ENCODE measurements around the gene EMX2.

Gene EMX2

DNA sequence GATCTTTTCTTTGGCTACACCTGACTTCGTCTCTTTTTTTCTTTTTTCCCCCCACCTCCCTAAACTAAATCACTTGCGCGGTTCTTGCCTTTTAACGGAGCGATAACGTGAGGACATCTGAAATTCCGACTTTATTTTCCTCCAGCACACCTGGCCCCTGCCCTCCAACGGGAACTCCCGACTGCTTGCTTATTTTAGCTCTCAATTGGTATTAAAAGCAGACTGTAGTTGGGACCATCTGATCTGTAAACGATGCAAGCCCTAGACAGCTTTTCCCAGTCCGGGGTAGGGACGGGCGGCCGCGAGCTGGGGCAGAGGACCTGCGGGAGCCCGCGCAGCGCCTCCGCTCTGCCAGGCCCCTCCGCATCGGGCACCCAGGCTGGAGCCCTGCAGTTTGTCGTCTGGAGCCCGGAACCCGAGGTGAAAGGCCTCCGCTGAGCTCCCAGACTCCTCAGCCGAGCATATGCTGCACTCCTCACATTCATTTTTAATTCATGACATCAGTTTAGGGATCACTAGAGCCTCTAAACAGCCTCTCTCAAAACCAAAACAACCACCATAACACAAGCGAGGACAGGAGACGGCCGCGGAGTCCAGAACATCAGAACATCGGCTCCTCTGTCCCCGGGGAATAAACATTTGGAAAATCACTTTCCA, 10.0 kb upstream of the EMX2 start:
- DNase-seq: no peak

DNA sequence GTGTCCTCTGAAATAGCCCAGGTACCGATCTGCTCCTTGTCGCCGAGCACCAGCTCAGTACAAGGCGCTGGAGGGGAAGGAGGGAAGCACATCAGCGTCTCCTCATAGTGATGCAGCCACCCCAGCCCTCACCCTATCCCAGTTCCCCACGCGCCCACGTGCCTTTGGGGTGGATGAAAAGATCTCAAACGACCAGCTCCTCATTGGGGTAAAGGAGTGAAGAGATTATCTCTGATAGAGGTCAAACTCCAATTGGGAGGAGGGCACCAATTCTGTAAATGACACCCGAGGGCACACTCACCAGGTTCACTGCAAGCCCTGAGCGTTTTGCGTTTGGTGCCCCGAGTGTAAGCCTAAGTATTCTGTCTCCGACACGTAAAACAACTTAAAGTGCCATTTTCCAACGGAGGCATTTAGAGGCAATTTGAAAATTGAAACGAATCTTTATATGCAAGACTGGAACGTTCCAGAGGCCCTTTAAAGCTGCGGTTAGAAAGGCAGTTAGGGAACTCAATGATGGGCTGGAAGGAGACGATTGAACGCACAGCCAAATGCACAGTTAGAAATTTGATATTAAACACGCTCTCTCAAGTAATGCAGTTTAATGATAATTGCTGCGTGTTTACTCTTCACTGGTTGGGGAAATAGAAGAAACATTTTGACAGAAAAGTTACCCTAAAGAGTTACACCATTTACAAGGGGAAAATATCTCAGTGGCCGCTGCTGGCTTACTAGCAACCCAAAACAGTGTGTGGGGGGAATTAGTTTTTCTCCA, 8.9 kb upstream of the EMX2 start:
- DNase-seq: peak; percentile 5

DNA sequence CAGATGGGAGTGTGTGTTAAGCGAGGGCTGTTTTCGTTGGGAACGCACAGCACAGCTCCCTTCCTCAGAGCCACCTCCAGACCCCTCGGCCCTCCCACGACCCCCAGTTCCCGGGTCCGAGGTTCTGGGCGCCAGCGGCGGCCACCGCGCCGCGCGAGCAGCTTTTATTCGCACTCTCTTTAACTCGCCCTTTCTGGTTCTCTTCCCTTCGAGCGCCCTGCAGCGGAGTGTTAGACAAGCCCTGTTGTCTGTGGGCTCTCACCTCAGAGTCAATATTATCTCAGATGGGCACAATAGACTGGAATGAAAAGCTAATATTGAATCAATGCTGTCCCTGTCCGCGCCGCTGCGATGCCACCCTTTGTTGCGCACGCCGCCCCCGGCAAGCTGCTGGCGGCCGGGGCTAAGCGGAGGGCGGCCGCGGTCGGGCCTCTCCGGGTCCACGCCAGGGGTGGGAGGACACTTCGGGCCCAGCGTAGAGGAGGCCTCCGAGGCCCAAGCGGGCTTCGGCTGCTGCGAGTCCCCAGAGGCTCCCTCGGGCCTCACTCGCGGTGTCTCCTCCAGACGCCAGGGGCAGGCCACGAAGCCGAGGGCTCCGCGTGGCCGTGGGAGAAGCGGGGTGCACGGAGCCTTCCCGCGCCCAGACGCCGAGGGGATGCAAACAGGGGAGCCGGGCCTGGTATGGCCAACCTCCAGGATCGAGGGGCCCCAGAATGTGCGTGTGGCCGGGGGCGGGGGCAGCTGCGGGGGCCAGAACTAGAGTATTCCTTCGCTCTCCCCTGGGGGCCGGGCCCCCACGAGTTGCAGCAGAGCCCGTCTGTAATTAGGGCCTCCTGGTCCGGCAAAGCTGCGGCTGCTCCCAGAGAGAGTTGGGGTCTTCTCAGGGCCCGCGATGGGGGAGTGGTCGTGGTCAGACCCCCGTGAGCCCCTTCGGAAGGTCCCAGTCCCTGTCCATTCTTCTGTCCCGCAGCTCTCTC, 7.9 kb upstream of the EMX2 start:
- no peak for DNase-seq

DNA sequence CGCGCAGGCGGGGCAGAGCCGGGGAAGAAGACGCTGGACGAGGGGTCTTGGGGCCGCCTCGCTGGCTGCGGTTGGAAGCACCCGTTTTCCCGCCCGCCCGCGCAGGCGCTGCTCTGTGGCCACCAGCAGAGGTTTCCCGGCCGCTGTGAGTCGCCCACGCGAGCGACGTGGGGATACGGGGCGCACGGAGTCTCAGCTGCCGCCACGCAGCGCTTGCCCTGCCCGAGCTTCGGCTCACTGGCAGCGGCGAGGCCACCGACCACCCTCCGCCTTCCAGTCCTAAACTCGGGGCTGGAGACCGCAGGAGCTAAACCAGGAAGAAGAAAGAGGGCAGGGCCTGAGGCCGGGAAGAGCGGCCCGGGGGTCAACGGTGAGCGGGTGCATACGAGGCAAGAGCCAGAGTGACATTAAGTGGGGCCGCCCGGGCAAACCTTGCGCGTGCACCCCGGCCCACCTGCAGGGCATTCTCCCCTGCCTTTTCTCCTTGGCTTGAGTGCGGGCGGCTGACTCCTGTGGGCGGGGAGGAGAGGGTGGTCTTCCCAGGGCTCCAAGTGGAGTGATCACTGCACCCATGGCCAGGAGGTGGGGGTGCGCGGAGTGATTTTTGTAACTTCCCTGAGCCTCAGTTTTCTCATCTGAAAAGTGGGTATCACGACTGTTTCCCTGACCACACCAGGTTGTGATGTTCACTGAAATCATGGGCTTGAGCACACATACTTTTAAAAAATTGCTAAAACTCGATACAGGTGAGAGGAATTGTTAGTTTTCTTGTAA, 7.1 kb upstream of the EMX2 start:
- DNase-seq: no peak

DNA sequence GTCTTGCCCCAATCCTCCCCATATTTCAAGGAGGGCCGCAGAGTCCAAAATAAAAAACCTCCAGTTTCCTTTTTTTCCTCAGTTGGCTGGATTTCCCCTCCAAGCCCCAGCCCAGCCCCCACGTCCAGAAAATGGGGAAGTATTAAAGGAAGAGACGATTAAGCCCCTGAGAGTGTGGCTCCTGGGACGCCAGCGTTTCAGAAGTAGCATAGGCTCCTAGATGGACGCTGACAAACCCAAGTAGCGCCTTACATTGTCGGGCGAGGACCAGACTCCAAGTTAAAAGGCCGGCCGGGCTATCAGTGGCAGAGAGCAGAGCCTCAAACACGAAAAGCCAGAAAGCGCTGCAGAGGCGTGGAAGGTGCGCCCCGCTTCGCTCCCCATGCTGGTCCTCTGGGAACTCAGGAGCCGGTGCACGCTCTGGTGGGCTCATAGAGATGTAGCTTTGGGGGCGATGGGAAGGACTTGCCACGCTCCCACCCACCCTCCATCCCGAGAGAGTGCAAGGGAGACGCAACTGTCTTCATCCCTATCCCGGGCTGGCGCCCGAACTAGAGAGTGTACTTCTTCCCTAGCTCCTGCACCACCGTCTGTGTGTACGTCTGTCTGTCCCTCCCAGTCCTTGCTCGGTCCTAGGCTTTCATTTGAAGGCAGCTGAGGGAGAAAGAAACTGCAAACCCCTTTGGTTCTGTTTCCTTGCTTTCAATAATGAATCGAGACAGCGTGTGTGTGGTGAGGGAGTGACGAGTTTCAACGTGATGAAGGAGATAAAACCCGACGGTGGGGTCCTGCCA, 6.3 kb upstream of the EMX2 start:
- no peak for DNase-seq

DNA sequence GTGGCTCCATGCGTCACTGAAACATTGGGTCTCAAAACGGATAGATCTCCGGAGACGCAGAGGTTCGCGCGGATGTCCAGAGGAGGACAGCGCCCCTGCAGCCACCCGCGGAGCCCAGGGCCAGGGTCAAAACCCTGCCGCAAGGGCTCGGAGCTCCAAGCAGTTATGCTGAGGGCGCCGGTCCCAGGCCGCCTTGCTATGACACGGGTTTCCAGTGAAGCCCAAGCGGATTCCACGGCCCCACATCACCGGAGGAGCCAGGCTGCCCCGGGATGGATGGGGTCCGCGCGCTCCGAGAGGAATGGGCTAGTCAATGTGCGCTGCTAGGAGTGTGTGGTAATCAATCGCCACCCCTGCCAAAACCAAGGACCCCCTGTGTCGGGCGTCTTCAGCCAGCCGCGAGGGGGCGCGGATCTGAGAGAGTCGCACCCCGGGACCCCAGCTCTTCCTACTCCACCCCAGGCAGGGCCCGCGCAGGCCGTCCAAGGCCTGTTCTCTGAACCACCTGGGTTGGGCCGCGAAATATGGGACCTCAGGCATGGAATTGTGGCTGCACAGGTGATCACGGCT, 5.6 kb upstream of the EMX2 start:
- no peak for DNase-seq

DNA sequence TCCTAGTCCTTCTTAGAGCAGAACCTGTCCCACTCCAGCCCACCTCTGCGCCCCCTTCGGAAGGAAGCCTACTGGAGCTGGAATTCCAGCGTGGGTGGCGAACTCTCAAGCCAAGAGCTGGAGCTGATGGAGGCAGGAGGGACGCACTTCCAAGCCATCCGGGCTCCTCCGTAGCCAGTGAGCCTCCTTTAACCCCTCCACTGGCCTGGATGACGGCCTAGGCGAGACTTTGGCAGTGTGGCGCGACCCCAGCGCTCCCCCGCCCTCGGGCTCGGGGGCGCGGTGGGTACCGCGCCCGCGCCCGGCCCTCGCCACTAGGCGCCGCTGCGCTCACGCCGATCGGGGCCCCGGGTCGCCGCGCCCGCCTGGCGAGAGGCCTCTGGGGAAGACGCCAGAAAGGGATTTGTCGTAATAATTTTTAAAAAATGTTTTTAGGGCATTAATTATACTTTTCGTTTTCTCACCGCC, 5.1 kb upstream of the EMX2 start:
- no peak for DNase-seq

DNA sequence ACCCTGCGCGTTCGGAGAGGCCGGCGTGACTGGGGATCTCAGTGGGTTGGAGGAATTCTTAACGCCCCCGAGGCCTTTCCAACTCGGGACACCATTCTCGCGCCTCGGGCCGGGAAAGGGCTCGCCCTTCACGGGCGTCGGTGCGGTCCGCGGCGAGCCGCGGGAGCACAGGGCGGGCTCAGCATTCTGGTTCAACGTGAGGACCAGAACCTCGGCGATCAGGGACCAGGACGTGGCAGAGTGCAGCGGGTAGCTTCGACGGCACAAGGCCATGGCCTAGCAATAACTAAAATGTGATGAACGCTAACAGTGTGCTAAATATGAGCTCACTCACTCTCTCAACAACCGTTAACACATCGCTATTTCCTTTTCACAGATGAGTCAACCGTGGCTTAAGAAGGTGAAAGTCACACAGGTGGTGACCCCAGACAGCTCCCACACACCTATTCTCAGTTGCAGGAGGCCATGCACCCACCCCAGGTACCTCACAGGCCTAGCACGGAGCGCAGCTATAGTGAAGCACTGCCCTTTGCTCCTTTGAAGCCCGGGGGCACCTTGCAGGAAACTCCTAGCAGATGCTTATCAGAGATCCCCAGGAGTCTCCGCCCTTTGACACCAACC, 4.5 kb upstream of the EMX2 start:
- no peak for DNase-seq

DNA sequence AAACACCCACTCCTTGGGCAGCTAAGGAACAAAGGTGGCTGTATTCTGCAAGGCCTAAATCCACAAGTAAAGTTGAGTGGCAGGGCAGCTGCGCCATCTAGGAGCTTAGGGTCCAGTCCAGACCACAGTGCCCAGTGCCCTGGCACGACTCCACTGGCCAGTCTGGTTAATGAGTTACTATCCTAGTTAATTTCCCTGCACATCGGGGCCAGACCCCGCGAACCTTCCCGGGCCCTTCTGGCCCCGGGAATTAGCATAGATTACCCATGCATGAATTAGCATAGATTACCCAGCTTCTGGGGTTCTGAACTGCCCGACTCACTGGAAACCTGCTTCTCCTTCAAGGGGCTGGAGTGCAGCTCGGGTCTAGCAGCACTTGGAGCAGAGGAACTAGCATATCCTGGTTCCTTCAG, 3.2 kb upstream of the EMX2 start:
- no peak for DNase-seq

DNA sequence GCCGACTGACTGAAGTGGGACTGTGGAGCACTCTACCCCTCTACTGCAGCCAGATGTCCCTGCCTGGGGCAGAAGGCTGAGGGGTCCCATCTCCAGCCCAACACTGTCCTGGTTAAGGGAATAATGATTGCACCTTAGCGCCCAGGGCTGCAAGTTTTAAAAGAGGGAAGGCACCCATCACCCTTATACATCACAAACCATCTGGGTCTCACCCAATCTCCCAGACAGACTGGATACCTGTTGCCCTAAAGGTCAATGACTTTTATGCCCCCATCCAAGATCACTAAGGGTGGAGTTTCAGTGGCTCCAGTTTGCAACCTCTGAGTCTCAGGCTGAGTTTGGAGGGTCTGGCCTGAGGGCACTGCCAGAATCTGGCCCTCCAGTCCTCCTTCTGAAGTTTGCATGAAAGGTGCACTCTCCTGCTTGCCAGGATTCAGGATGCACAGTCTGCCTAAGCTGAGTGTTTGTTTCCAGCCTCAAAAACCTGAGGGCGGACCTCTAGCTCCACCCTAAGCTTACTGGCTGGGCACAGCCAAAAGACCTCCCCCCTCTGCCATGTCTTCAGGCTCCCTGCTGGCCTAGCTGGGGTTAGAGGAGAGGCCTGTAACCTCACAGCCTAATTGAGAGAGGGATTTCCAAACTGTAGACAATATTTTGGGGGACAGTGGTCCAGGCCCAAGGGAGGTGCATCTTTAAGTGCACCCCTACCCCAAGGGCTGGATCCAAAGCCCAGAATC, 2.5 kb upstream of the EMX2 start:
- no peak for DNase-seq

DNA sequence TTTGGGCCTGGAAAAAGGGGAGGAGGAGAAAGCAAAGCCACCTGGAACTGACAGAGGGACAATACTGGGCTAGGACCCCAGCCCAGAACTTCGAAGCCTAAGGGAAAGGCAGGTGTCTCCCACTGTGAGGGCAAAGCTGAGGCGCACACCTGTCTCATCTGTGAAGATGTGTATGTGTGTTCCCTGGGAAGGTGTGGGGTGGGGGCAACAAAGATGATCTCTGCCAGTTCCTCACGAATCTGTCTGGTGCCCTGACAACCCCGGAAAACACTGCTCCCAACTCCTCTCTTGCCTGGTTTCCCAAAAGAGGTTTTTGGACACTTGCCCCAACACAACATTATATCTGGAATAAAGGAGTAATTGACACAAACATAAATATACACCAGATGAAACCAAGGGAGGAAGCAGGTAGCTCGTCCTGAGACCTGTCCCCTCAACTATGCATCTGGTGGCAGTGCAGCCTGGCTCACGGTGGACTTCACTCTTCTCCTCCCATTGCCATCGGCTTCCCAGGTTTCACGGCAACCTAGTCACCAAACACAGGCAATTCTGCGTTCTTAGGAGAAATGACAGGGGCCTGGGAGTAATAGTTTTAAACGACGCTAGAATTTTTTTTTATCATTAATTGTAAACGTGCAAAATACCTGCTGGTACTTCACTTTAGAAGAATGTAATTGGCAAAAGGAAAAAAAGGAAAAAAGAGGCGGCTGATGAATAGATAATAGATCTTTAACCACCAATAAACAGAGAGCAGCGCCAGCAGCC, 1.7 kb upstream of the EMX2 start:
- DNase-seq: no peak

DNA sequence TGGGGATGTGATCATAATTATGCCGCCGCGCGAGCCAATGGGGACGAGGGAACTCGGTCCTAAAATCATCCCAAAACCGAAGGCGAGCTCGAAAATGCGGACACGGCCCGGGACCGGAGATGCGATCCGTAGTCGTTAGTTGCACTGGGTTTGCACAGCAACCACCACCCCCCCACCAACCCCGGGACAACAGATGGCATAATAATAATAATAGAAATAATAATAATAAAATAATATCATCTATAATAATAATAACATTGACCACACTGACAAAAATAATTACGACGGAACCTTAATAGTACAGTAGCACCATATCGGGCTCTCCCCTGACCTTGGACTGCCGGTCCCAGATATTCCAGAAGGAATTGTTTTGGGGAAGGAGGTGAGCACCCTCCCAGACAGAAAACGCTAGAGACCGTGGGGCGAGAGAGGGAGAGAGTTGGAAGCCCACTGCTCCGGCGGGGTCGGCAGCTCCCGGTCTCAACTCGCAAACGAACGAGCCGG, 1.1 kb upstream of the EMX2 start:
- DNase-seq: no peak

DNA sequence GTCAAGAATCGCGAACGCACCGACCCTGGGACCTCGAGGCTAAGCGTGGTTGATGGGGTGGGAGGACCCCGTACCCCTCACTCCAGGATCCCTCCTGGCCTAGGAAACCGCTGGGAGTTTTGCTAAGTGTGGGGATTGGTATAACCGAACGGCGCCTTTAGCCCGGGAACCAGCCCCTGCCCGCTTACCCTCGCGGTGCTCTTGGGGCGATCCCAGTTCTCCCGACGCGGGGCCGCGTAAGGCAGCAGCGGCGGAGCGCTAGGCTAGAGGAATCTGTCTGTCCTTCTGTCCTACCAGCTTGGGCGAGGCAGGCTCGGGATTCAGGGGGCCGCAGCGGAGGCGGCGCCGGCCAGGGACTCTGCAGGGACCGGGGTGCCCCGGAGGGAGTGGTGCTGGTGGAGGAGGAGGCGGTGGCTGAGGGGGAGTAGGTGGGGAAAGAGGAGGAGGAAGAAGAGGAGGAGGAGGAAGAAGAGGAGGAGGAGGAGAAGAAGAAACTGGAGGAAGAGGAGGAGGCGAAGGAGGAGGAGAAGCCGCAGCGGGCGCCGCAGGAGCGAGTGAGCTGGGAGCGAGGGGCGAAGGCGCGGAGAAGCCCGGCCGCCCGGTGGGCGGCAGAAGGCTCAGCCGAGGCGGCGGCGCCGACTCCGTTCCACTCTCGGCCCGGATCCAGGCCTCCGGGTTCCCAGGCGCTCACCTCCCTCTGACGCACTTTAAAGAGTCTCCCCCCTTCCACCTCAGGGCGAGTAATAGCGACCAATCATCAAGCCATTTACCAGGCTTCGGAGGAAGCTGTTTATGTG, 439 bp upstream of the EMX2 start:
- DNase-seq: peak; percentile 3

DNA sequence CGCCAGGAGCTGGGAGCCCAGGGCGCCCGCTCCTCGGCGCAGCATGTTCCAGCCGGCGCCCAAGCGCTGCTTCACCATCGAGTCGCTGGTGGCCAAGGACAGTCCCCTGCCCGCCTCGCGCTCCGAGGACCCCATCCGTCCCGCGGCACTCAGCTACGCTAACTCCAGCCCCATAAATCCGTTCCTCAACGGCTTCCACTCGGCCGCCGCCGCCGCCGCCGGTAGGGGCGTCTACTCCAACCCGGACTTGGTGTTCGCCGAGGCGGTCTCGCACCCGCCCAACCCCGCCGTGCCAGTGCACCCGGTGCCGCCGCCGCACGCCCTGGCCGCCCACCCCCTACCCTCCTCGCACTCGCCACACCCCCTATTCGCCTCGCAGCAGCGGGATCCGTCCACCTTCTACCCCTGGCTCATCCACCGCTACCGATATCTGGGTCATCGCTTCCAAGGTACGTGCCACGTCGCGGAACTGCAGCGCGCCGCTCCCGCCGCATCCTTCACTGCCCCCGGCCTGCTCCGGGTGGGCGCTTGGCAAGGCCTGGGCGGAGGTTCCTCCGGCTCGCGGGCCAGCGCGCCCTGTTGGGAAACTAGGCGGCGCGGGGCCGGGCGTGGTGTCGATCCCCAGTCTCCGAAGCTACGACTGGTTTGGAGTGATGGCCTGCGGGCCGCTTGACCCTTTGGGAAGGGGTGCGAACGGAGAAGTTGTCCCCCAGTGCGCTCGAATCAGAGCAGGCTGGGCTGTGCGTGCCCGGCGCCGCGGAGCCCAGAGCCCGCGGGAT, 868 bp downstream of the EMX2 start:
- DNase-seq: no peak

DNA sequence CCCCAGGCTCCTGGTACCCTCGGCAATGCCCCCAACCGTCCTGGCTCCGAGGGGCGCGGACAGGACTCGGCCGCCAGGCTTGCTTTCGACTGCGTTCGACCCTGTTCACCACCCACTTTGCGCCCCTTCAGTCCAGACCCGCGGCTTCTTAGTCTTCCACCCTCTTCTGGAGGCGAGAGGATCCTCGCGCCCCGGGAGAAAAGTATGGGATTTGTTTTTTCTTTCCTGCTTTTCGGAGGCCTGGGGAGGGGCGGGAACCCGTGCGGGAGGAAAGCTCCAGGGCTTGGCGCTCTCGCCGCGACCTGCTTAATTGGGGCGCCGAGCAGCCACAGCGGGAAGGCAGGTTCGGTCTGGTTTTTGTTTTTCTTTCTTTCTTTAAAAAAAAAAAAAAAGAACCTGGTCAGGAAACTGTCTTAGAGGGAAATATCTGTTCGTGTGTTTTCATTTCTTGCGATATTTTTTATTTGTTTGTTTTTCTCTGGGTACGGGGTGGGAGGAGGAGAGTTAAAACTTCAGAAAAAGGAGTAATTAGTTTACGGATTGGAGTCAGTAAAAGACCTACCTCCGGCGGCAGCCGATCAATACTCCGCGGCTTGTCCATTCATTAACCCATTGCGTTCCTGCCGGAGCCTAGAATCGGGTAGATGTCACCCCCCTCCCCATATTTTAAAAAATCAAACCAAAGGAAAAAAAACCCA, 1.6 kb downstream of the EMX2 start:
- DNase-seq: no peak

DNA sequence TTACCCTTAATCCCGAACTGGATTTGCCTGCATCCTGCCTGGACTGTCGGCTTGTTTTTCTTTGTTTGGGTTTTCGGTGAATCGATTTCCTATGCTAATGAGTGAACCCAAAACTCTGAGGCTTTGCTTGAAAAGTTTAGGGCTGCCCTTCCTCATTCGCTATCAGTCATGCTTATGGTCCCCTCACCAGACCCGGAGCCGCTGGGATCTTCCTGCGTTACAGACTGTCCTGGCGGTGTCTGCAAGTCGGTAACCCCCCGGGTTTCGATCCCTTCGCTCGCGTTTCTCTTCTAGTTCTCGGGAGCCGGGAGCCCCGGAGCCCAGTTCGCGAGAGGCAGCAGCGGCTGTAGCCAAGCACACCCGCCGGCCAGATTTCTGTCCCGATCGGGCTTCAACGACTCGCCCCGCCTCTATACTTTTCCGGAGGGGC, 2.2 kb downstream of the EMX2 start:
- DNase-seq: no peak
